DND-41 (cell line): ENCODE measurements around the gene KCNAB3.

Experiments used
- ATAC-seq: fragments of 200-7000 bp; cut with Tn5 transposase; 3 replicates; pipeline ENCODE4 v1.9.1; 2021; ENCODE audit warnings: low read depth; ENCODE audit not compliant: insufficient read depth
- DNase-seq: peaks from one replicate; pipeline ENCODE4 v3.0.0-alpha.2; 2020
- H2AFZ ChIP-seq: 2 replicates; pipeline ENCODE4 v1.6.0; 2012; ENCODE audit warnings: low read depth, low read length
- H3K27ac ChIP-seq: 2 replicates; pipeline ENCODE4 v1.5.1; 2012; ENCODE audit warnings: low read length, inconsistent platforms
- H3K27me3 ChIP-seq: fragments of 200-600 bp; sonication (generic); 2 replicates; pipeline ENCODE4 v1.6.0; 2012; ENCODE audit warnings: low read length, mild to moderate bottlenecking, inconsistent platforms; ENCODE audit not compliant: insufficient read depth, poor library complexity
- H3K36me3 ChIP-seq: 2 replicates; pipeline ENCODE4 v1.5.1; 2012; ENCODE audit warnings: low read length, inconsistent platforms; ENCODE audit not compliant: insufficient read depth
- H3K4me1 ChIP-seq: 2 replicates; pipeline ENCODE4 v1.5.1; 2012; ENCODE audit warnings: mild to moderate bottlenecking, low read length; ENCODE audit not compliant: insufficient read depth
- H3K4me2 ChIP-seq: 2 replicates; pipeline ENCODE4 v1.6.0; 2012; ENCODE audit warnings: mild to moderate bottlenecking, moderate library complexity, low read length, inconsistent platforms; ENCODE audit not compliant: insufficient read depth
- H3K4me3 ChIP-seq, 2 experiments: fragments of 200-600 bp in 1 of 2; shearing (Covaris generic) in 1 of 2; 2 replicates each; pipeline ENCODE4 v1.5.1; 2012 to 2016; ENCODE audit warnings: inconsistent platforms in 2 of 2, low read length in 2 of 2, mild to moderate bottlenecking in 2 of 2, low read depth in 1 of 2, moderate library complexity in 1 of 2
- H3K79me2 ChIP-seq: 2 replicates; pipeline ENCODE4 v1.6.0; 2012; ENCODE audit warnings: low read length, inconsistent platforms; ENCODE audit not compliant: insufficient read depth
- H3K9ac ChIP-seq: 2 replicates; pipeline ENCODE4 v1.6.0; 2012; ENCODE audit warnings: low read depth, mild to moderate bottlenecking, inconsistent platforms, low read length, moderate library complexity
- H3K9me3 ChIP-seq: 2 replicates; pipeline ENCODE4 v1.5.1; 2012; ENCODE audit warnings: low read length, moderate library complexity, mild to moderate bottlenecking, inconsistent platforms; ENCODE audit not compliant: insufficient read depth, severe bottlenecking
- H4K20me1 ChIP-seq: 2 replicates; pipeline ENCODE4 v1.6.0; 2012; ENCODE audit warnings: low read length; ENCODE audit not compliant: insufficient read depth
- EZH2 ChIP-seq: IDR thresholded peaks from 3 replicates; pipeline ENCODE4 v1.6.1; 2012; ENCODE audit warnings: borderline replicate concordance, low read depth, mild to moderate bottlenecking, moderate library complexity, low read length, inconsistent platforms; ENCODE audit not compliant: severe bottlenecking
- TF ChIP-seq, protein P1 (sequence below): IDR thresholded peaks from 2 replicates; pipeline ENCODE4 v1.5.1; 2012; ENCODE audit warnings: borderline replicate concordance, low read length, moderate library complexity, mild to moderate bottlenecking; ENCODE audit not compliant: poor library complexity, severe bottlenecking; ENCODE audit errors: extremely low read depth

Gene KCNAB3

DNA sequence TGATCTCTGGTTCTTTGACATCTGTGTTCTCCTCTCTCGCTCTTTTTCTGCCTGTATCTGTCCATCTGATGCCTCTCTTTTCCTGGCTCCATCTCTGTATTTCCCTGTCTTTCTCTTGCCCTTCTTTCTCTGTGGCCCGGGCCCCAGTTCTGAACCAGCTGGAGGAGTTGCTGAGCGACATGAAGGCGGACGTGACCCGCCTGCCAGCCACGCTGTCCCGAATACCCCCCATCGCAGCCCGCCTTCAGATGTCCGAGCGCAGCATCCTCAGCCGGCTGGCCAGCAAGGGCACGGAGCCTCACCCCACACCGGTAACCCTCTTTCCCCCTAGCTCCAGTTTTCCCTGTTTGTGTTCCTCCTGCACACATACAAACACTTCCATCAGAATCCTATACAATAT, 19.4 kb downstream of the KCNAB3 start:
- Histone ChIP-seq H3K9ac (no peak overlapping the region), H3K4me2 (no peak overlapping the region), H2AFZ (no peak overlapping the region), H3K36me3 (peaks cover 75% of the 10 kb centered on the region), H3K4me3 (no peak overlapping the region), H3K4me1 (peaks cover 19% of the 10 kb centered on the region), H3K27me3 (no peaks in the 10 kb centered on the region), H3K27ac (no peak overlapping the region), H3K79me2 (peaks cover 9% of the 10 kb centered on the region), H4K20me1 (peaks cover 7% of the 10 kb centered on the region; the same call in 1 of the 2 replicates), H3K9me3 (no peaks in the 10 kb centered on the region)
- ATAC-seq (no peak), DNase-seq (no peak)
- TF ChIP-seq, protein P1, sequence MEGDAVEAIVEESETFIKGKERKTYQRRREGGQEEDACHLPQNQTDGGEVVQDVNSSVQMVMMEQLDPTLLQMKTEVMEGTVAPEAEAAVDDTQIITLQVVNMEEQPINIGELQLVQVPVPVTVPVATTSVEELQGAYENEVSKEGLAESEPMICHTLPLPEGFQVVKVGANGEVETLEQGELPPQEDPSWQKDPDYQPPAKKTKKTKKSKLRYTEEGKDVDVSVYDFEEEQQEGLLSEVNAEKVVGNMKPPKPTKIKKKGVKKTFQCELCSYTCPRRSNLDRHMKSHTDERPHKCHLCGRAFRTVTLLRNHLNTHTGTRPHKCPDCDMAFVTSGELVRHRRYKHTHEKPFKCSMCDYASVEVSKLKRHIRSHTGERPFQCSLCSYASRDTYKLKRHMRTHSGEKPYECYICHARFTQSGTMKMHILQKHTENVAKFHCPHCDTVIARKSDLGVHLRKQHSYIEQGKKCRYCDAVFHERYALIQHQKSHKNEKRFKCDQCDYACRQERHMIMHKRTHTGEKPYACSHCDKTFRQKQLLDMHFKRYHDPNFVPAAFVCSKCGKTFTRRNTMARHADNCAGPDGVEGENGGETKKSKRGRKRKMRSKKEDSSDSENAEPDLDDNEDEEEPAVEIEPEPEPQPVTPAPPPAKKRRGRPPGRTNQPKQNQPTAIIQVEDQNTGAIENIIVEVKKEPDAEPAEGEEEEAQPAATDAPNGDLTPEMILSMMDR: no peak
- TF ChIP-seq EZH2: no peak

DNA sequence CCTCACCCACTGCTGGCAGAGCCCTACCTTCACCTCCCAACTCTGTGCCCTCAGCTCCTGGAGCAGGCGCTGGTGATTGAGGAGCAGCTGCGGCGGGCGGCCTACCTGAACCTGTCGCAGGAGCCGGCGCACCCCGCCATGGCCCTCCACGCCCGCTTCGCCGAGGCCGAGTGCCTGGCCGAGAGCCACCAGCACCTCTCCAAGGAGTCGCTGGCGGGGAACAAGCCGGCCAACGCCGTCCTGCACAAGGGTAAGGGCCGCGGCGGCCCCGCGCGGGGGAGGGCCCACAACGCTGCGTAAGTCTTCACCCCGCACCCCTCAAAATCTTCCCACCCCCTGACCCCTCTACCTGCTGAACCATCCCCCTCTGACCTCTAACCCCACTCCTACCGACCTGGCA, 20.6 kb downstream of the KCNAB3 start:
- H3K27ac ChIP-seq: no peak overlapping the region
- ATAC-seq: no peak
- H4K20me1 ChIP-seq: 0 out of 2 replicates have a peak, but pooled peaks cover 6% of the 10 kb centered on the region
- H3K4me2 ChIP-seq: no peak overlapping the region
- no peak overlapping the region for H3K4me3 ChIP-seq
- H3K9ac ChIP-seq: no peak overlapping the region
- DNase-seq: no peak
- no peaks in the 10 kb centered on the region for H3K27me3 ChIP-seq
- H3K9me3 ChIP-seq: no peaks in the 10 kb centered on the region
- H2AFZ ChIP-seq: no peak overlapping the region
- TF ChIP-seq, protein P1: no peak
- TF ChIP-seq EZH2: no peak
- H3K36me3 ChIP-seq: peaks cover 87% of the 10 kb centered on the region
- H3K79me2 ChIP-seq: no peaks in the 10 kb centered on the region
- peaks cover 7% of the 10 kb centered on the region for H3K4me1 ChIP-seq

DNA sequence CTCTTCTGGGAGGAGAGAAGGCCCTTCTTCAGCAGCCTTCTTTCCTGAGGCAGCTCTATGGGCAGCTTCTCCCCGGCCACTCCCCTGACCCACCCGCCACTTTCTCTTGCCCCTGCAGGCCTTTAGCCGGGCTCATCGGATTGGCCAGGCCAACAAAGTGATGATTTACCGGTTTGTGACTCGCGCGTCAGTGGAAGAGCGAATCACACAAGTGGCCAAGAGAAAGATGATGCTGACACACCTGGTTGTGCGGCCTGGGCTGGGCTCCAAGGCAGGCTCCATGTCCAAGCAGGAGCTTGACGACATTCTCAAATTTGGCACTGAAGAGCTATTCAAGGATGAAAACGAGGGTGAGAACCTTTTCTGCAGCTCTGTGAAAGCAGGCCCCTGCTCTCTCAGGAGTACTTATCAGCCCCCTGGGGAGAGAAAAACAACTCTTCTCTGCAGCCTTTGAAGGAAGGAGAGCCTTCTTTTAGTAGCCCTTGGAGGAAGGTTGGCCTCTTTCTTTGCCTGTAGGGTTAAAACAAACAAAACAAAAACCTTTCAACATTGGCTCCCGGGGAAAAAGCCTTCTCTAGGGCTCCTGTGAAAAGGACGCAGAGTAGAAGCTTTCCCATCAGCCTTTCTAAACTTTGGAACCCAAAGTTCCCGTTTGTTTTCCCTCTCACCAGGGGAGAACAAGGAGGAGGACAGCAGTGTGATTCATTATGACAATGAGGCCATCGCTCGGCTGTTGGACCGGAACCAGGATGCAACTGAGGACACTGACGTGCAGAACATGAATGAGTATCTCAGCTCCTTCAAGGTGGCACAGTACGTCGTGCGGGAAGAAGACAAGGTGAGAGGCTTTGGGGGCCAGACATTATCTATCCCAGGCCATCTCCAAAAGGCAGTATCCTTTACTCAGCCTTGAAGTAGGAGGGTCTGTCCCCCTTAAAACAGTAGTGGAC, 26.2 kb downstream of the KCNAB3 start:
- H3K27ac ChIP-seq: no peak overlapping the region
- no peaks in the 10 kb centered on the region for H3K79me2 ChIP-seq
- no peaks in the 10 kb centered on the region for H3K4me1 ChIP-seq
- no peak overlapping the region for H2AFZ ChIP-seq
- DNase-seq (no peak), ATAC-seq (no peak)
- no peaks in the 10 kb centered on the region for H3K27me3 ChIP-seq
- TF ChIP-seq, protein P1: no peak
- TF ChIP-seq EZH2: no peak
- 0 out of 2 replicates have a peak, but pooled peaks cover 3% of the 10 kb centered on the region for H4K20me1 ChIP-seq
- H3K4me3 ChIP-seq: no peak overlapping the region
- no peak overlapping the region for H3K4me2 ChIP-seq
- H3K9ac ChIP-seq: no peak overlapping the region
- peaks cover 99% of the 10 kb centered on the region for H3K36me3 ChIP-seq
- no peaks in the 10 kb centered on the region for H3K9me3 ChIP-seq
